ENCODE measurements around the gene C2CD3.

C2CD3 gene

DNA sequence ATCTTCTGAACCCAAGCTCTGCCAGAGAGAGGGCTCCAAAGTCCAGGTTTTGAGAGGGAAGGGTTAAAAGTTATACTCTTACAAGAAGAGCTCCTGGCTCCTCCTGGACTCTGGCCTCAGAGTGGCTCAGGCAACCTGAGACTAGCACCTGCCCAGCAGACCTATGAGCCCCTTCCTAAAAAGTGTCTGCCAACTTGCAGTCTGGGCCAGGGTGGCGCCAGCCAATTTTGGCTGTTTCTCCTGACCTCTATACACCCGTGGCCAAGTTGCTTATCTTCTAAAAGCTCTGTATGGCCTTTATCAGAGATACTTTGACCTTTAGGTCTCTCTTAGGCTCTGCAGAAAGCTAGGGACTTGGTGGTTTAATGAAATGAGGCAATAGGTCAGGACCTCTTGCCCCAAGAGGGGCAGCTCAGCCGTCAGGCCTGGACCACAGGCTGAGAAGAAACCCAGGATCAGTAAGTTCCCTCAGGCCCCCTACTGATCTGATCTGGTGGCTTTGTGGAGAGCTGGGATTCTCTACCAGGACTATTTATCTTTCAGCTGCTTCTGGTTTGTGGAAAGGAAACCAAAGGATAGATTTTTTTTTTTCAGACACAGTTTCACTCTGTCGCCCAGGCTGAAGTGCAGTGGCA is 151.6 kb downstream of the C2CD3 start:
- DNase-seq, result peak; percentile 70

GRCh38 chr11:74018331-74019005 is 152.3 kb downstream of the C2CD3 start:
- DNase-seq, result peak; percentile 91

GRCh38 chr11:74017631-74018030 is 153.2 kb downstream of the C2CD3 start:
- no peak for DNase-seq

- DNase-seq, result no peak
Observed at GRCh38 chr11:74015919-74016684, 154.7 kb downstream of the C2CD3 start.

DNA sequence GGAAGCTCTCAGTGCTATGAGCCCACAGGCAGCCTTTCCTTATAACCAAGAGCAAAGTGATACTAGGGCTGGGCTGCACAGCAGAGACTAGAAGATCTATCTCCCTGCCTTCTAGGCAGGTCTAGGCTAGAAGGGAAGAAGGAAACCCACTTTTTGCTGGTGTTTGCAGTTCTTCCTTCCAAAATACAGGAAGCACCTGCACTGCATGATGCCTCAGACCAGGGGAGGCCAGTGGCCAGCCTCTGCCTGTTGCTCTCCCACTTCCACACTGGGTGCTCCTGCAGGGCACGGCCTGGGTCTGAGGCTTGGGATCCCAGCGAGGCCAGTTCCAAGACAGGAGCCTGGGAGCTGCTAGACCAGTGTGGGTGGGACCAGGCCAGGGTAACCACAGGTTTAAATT is 155.9 kb downstream of the C2CD3 start:
- no peak for DNase-seq

GRCh38 chr11:74013141-74013540 is 157.7 kb downstream of the C2CD3 start:
- no peak for DNase-seq

DNA sequence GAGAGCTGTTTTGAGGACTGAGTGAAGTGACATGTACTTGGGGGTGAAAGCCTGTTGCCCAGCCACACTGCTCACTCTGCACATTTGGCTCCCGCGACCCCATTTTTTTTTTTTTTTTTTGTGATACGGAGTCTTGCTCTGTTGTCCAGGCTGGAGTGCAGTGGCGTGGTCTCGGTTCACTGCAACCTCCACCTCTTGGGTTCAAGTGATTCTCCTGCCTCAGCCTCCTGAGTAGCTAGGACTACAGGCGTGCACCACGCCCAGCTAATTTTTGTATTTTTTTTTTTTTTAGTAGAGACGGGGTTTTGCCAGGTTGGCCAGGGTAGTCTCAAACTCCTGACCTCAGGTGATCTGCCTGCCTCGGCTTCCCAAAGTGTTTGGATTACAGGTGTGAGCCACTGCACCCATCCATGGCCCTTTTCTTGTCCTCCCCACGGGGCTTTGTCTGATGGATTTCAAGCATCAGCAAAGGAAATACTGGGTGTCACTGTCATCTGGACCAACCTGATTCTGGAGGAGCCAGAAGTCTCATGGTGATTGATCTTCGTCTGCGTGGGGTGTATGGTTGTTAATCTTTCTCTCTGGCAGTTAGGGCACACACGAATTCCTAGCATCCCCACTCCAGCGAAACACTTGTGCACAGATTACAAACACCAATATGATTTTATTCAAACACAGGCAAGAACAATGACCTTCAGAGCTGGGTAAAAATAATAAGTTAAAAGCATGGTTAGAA is 158.6 kb downstream of the C2CD3 start:
- no peak for DNase-seq

- DNase-seq, result no peak
Observed at GRCh38 chr11:74011360-74012073, 159.3 kb downstream of the C2CD3 start.

GRCh38 chr11:74010306-74011300 is 160.2 kb downstream of the C2CD3 start:
- no peak for DNase-seq

GRCh38 chr11:74009675-74010305 is 161.0 kb downstream of the C2CD3 start:
- DNase-seq, result no peak

DNA sequence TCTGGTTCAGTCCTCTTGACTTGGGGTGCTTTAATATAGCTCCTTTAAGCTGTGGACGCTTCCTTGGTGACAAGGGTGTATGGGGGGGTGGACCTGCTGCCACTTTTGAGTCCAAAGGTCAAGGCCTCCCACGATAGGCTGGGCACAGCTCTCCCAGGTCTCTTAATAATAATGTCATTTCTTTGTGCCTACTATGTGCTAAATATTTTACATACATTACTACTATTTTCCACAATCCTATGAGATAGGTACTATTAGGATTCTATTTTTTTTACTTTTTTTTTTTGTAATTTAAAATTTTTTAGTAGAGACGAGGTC is 161.6 kb downstream of the C2CD3 start:
- no peak for DNase-seq

DNA sequence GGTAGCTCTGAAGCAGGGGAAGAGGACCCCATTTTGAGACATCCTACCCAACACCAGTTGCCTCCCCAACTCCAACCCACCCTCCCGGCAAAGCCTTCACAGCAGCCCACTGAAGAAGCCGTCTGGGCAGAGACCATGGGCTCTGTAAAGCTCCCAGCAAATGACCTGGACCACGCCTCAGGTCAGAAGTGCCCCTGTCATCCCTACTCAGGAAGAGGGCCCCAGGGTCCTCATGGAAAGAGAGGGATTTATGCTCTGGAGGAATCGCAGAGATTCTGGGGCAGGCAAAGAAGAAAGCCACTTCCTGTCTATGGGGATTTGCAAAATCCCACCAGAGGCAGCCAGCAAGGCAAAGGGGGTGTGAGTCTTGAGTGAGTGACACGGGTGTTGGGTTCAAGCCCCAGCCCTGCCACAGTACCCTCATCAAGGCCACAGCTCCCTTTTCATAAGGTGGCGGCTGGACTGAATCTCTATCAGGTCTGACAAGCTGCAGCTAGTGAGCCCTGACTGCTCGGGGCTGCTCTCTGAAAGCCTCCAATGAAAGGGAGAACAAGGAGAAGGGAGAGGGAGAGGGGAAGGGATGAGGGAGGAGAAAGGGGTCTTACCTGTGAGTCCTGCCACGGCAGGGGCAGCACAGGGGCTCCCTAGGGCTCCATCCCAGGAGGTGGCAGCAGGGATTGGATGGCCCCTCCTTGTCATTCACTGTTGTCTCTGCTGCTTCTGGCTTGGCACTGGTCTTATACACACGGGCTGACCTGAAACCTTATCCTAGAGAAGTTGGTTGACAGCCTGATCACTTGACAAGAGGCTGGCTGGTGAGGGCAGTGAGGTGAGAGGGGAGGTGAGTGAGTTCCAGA is 162.2 kb downstream of the C2CD3 start, which contains the start of gene UCP3:
Gene UCP3, minus strand, starts transcription at position 713 of the 857 bp plus-strand sequence. CDS start 2,043 bp downstream, outside the sequence.
- no peak for DNase-seq

GRCh38 chr11:74007691-74008372 is 163.0 kb downstream of the C2CD3 start:
- no peak for DNase-seq

- DNase-seq, result no peak
Observed at GRCh38 chr11:74006743-74007304, 164.0 kb downstream of the C2CD3 start.

- DNase-seq, result no peak
Observed at GRCh38 chr11:74005721-74006517, 164.9 kb downstream of the C2CD3 start.

GRCh38 chr11:74004759-74005615 is 165.8 kb downstream of the C2CD3 start:
- no peak for DNase-seq
